DOHH2 (cell line): ENCODE results near the gene MRAP2.

Experiments
- EZH2phosphoT487 ChIP-seq: fragments of 200-600 bp; sonication (generic); IDR thresholded peaks from 2 replicates; pipeline ENCODE4 v1.6.1; 2017; ENCODE audit warnings: borderline replicate concordance, mild to moderate bottlenecking, antibody characterized with exemption, low read length, moderate library complexity, mixed read lengths
- TF ChIP-seq, protein P1 (sequence below): fragments of 200-600 bp; sonication (generic); IDR thresholded peaks from one replicate; pipeline ENCODE4 v1.5.1; 2014; ENCODE audit warnings: antibody characterized with exemption, mild to moderate bottlenecking, low read depth, low read length; ENCODE audit not compliant: poor library complexity, severe bottlenecking

DNA sequence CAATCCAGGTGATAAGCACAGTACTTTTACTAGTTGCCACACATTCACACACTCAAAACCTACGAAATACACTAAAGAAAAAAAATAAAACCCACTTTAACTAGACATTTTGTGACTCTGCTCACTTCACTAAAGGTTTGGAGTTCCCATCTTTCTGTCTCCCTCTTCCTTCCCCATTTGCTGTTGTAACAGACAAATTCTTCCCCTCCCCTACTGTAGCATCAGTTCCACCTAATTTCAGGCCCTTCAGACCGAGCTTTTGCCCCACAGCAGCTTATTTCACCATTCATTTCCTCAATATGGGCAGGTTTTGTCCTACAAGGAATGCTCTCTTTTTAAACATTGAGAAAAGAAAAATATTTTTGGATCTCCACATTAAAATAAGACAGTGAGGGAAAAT lies 31.3 kb upstream of the MRAP2 start:
- TF ChIP-seq, protein P1, sequence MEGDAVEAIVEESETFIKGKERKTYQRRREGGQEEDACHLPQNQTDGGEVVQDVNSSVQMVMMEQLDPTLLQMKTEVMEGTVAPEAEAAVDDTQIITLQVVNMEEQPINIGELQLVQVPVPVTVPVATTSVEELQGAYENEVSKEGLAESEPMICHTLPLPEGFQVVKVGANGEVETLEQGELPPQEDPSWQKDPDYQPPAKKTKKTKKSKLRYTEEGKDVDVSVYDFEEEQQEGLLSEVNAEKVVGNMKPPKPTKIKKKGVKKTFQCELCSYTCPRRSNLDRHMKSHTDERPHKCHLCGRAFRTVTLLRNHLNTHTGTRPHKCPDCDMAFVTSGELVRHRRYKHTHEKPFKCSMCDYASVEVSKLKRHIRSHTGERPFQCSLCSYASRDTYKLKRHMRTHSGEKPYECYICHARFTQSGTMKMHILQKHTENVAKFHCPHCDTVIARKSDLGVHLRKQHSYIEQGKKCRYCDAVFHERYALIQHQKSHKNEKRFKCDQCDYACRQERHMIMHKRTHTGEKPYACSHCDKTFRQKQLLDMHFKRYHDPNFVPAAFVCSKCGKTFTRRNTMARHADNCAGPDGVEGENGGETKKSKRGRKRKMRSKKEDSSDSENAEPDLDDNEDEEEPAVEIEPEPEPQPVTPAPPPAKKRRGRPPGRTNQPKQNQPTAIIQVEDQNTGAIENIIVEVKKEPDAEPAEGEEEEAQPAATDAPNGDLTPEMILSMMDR = no peak
- no peak for TF ChIP-seq EZH2phosphoT487
